Peyer's patch (tissue), 4 donors: ENCODE measurements around the gene EFNA1. TPM values are rescaled to one million over a fixed set of nuclear protein-coding genes. Genes with fewer than 3 reads are reported as not detected.

Experiments
- small RNA-seq, 2 donors: library from RNA; depleted of rRNA; stranded (forward); fragments of <200 nt; gene quantifications; one replicate each; pipeline ENCODE3, GENCODE V24; 2016
- total RNA-seq, 4 donors: library from RNA; depleted of rRNA; stranded (reverse); fragments of >200 nt; gene quantifications; one replicate each; pipeline ENCODE4 v1.1.0, GENCODE V29; 2016

EFNA1 gene
- total RNA-seq, 4 donors from 2014 or later: 13.2 to 166 (median 145) TPM

Small RNA genes within 50 kb of the gene (small RNA-seq; reads per million reads assigned to genes)
- gene HMGN2P18 (0 reads per million in 2 donors), gene RF00019 (0 reads per million in 2 donors)

Other genes starting within 250 kb of the EFNA1 start
- gene PMVK, start 191.2 kb upstream of the EFNA1 start, total RNA-seq: 10 to 100 TPM in 3 of 4 donors, 1 to 10 TPM in 1; 5.0 to 20.1 (median 19.2) TPM
- gene PBXIP1, start 171.8 kb upstream of the EFNA1 start, total RNA-seq: 100 to 1,000 TPM in 3 of 4 donors, 10 to 100 TPM in 1; 66.6 to 117 (median 109) TPM
- 10 to 100 TPM; 32.2 to 48.9 (median 34.2) TPM for gene PYGO2, start 166.1 kb upstream of the EFNA1 start, total RNA-seq
- gene SHC1, start 157.1 kb upstream of the EFNA1 start, total RNA-seq: 100 to 1,000 TPM in 2 of 4 donors, 10 to 100 TPM in 2; 56.9 to 150 (median 104) TPM
- 10 to 100 TPM; 20.3 to 39.1 (median 26.5) TPM for gene CKS1B, start 153.2 kb upstream of the EFNA1 start, total RNA-seq
- 10 to 100 TPM; 29.7 to 50.3 (median 46.3) TPM for gene FLAD1, start 144.5 kb upstream of the EFNA1 start, total RNA-seq
- not detected for gene LENEP, start 134.3 kb upstream of the EFNA1 start, total RNA-seq
- 100 to 1,000 TPM in 3 of 4 donors, 10 to 100 TPM in 1; 35.5 to 412 (median 346) TPM for gene ZBTB7B, start 125.1 kb upstream of the EFNA1 start, total RNA-seq
- gene DCST2, start 94.1 kb upstream of the EFNA1 start, total RNA-seq: 10 to 100 TPM in 1 of 4 donors, 1 to 10 TPM in 3; 1.7 to 12.5 (median 5.3) TPM
- 1 to 10 TPM in 1 of 4 donors, under 1 TPM in 1, not detected in 2; 0.88 to 2.7 TPM for gene DCST1, start 94.1 kb upstream of the EFNA1 start, total RNA-seq
- 100 to 1,000 TPM; 111 to 191 (median 126) TPM for gene ADAM15, start 76.6 kb upstream of the EFNA1 start, total RNA-seq
- 10 to 100 TPM in 3 of 4 donors, 1 to 10 TPM in 1; 2.5 to 39.6 (median 18.2) TPM for gene EFNA4, start 64.1 kb upstream of the EFNA1 start, total RNA-seq
- gene EFNA3, start 49.0 kb upstream of the EFNA1 start, total RNA-seq: 1 to 10 TPM; 2.3 to 8.7 (median 5.3) TPM
- gene SLC50A1, start 8.0 kb downstream of the EFNA1 start, total RNA-seq: 10 to 100 TPM; 42.5 to 83.3 (median 46.7) TPM
- gene DPM3, start 12.7 kb downstream of the EFNA1 start, total RNA-seq: 10 to 100 TPM; 33.5 to 89.2 (median 65.0) TPM
- gene KRTCAP2, start 45.4 kb downstream of the EFNA1 start, total RNA-seq: 100 to 1,000 TPM; 111 to 137 (median 117) TPM
- gene TRIM46, start 46.0 kb downstream of the EFNA1 start, total RNA-seq: not detected
- 10 to 100 TPM; 15.9 to 58.6 (median 46.5) TPM for gene THBS3, start 80.0 kb downstream of the EFNA1 start, total RNA-seq
- gene MTX1, start 80.8 kb downstream of the EFNA1 start, total RNA-seq: 10 to 100 TPM; 33.2 to 45.2 (median 36.5) TPM
- gene ENTREP3, start 127.6 kb downstream of the EFNA1 start, total RNA-seq: 10 to 100 TPM in 3 of 4 donors, 1 to 10 TPM in 1; 5.8 to 20.7 (median 15.4) TPM
- gene SCAMP3, start 134.5 kb downstream of the EFNA1 start, total RNA-seq: 10 to 100 TPM; 34.7 to 63.7 (median 49.2) TPM
- 100 to 1,000 TPM in 2 of 4 donors, 10 to 100 TPM in 2; 44.7 to 125 (median 98.5) TPM for gene CLK2, start 145.6 kb downstream of the EFNA1 start, total RNA-seq
- 10 to 100 TPM in 3 of 4 donors, 1 to 10 TPM in 1; 7.4 to 25.5 (median 19.5) TPM for gene HCN3, start 149.6 kb downstream of the EFNA1 start, total RNA-seq
- 10 to 100 TPM in 3 of 4 donors, not detected in 1; 35.7 to 50.5 (median 36.2) TPM for gene PKLR, start 173.6 kb downstream of the EFNA1 start, total RNA-seq
- gene FDPS, start 181.0 kb downstream of the EFNA1 start, total RNA-seq: 100 to 1,000 TPM; 158 to 220 (median 175) TPM
- 10 to 100 TPM; 40.4 to 72.4 (median 71.8) TPM for gene RUSC1, start 193.0 kb downstream of the EFNA1 start, total RNA-seq